HG03439 (cell line): ENCODE data around the gene NEDD4L.
"Not testable (repeated sequence)": the region's sequence is repeated elsewhere in the genome, so short reads cannot be mapped to it uniquely, and the experiment has no call there.

Source experiments
- ATAC-seq: cut with Tn5 transposase; IDR thresholded peaks from one replicate; pipeline ENCODE4 v1.9.1; 2021; ENCODE audit warnings: mild to moderate bottlenecking, moderate library complexity; ENCODE audit not compliant: unreplicated experiment

Gene NEDD4L

DNA sequence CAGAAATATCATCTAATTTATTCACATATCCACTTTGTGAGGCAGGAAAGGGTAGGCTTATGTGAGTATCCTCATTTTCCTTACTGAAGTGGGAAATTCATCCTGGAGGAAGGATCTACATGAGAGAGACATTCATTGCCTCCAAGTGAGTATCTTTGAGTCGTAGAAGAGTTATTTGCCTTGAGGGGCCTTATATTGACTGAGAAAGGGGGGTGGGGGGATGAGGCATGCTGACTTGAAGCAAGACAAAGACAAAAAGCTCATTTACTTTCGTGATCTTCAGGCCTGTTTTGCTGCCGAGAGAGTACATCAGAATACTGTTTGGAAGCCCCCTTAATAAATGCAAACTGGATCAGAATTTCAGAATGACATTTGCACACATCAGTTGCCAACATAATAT lies 17.6 kb upstream of the NEDD4L start:
- no peak for ATAC-seq

DNA sequence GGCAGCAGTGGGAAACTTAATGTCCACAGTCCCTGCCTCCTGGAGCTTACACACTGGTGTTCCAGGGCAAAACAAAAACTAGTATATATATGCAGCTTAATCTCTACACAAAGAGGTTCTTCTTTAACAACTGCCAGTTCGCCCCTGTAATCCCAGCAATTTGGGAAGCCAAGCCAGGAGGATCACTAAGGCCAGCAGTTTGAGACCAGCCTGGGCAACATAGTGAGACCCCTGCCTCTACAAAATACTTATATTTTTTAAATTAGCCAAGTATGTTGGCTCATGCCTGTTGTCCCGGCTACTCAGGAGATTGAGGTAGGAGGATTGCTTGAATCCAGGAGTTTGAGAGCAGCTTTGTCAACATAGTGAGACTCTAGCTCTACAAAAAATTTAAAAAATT lies 17.2 kb upstream of the NEDD4L start:
- no peak for ATAC-seq

- ATAC-seq: no peak
These were observed 16.7 kb upstream of the NEDD4L start for GRCh38 chr18:58027341-58027740.

GRCh38 chr18:58028109-58028784 lies 15.8 kb upstream of the NEDD4L start:
- no peak for ATAC-seq

DNA sequence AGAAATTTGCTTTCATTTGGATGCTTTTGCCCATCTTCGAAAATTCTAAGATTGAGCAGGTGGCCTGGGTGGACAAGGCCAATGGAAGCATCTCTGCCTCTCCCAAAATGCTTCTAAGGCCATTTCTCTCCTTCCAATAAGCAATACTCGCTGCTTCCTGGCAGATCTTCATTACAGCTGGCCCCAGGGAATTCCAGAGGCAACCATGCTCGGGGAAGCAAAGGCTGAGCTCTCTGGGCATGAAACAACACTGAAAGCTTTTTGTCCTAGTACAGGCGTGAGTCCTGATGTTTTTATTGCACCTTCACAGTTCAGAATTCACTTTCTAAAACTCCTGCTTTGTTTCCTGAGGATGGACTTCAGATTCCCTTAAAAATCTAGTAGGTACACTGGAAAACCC lies 11.8 kb upstream of the NEDD4L start:
- ATAC-seq: no peak

GRCh38 chr18:58033216-58033615 lies 10.8 kb upstream of the NEDD4L start:
- no peak for ATAC-seq

DNA sequence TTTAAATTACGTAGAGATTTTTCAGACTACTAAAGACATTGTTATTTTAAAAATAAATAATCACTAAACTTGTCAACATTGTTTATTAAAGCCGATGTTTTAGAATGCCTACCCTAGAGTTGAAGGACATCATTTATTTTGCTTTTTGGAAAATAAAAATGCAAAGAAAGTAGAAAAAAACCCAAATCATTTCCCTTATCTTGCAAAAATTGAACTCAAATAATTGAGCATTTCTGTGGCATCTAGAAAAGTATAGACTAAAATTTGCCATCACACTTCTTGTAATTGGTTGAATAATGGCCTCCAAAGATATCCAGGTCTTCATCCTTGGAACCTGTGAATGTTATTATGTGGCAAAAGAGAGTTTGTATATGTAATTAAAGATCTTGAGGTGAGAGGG lies 9.7 kb upstream of the NEDD4L start:
- no peak for ATAC-seq

GRCh38 chr18:58037163-58037562 lies 6.9 kb upstream of the NEDD4L start:
- ATAC-seq: no peak

- ATAC-seq: no peak
These were observed 6.0 kb upstream of the NEDD4L start for GRCh38 chr18:58038063-58038462.

DNA sequence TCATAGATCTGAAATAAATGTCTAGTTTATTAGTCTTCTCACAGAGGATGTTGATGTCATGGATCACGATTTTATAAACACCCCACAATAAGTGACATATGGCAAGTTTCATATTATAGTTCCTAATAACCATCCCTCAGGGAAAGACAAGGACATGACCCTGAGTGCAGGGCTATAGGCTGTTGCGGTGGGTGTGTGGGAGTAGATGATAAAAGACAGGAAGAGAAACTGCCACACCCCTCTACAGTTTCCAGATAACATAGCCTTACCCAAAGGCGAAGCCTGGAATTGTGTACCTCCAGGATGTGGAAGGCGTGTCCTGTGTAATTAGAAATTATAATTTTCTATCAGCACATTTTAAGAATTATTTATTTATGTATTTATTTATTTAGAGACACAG lies 2.4 kb upstream of the NEDD4L start:
- ATAC-seq: no peak

GRCh38 chr18:58042826-58043490 lies 1.1 kb upstream of the NEDD4L start:
- ATAC-seq: no peak

DNA sequence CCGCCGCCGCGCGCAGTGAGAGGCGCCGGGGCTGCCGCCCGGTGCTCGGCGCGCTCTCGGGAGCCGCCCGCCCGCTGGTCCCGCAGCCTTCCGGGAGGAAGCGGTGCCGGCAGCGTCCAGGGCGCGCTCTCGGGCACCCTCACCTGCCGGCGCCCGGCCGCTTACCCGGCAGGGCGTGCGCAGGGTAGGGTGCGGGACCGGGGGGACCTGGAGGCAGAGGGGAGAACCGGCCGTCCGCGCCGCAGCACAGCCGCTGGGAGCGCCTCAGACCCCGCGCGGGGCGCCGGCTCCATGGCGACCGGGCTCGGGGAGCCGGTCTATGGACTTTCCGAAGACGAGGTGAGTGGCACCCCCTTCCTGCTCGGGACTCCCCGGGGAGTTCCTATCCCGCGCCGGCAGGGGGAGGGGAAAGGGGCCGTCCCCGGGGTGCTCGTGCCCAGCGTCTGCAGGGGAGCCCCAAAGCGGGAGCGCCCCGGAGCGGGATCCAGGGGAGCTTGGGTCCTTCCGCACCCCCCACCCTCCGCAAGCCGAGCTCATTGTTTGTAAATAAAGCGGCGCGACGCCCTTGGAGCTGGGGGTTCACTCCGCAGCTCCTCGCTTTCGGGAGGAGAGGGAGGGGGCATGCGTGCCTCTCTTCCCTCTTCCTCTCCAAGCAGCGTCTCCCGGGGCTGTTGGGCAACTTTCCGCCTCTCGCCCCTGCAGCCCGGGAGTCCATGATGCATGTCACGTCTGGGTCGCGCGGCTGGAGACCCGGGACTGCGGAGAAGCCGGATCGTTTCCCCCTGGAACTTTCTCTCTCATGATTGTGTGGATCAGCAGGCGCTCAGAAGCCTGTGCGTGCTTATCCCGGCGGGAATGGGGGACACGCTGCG lies 580 bp downstream of the NEDD4L start:
- ATAC-seq: peak; percentile 39

DNA sequence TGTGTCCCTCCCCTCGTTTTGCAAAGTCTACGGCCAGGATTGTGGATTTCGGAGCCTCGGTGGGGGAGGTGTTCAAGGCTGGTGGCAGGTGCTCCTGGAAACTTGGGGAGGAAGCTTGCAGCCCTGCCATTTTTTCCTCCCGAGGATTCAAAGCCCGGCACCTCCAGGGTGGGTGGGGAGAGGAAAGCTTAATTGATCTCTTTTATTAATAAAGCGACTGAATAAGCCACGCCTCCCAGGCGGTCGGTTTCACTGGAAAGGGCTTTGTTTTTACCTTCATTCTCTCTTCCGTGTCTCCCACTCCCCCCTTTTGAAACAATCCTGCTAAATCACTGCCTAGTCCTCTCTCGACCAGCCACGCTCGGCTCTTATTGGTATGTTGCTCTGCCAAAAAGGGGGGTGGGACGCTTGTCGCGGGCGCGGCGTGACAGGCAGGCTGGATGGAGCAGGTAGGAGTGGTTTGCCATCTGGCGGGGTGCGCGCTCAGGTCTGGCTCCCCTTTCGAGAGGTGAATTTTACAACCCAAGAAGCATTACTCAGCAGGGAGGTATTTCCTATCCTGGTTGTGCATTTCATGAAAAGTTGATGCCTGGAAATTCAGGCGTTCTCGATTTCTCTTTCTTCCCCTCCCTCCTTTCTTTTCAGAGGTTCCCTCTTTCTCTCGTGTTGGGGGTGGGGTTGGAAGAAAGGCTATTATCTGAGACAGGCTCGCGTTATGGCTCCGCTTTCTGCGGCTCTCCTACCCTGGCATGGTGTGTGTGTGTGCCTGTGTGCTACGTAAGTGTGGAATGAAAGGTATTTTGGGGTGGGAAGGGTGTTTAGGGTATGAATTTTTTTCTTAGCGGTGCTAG lies 1.4 kb downstream of the NEDD4L start:
- no peak for ATAC-seq

GRCh38 chr18:58046093-58046793 lies 2.2 kb downstream of the NEDD4L start:
- no peak for ATAC-seq

GRCh38 chr18:58046794-58047555 lies 2.9 kb downstream of the NEDD4L start:
- no peak for ATAC-seq

DNA sequence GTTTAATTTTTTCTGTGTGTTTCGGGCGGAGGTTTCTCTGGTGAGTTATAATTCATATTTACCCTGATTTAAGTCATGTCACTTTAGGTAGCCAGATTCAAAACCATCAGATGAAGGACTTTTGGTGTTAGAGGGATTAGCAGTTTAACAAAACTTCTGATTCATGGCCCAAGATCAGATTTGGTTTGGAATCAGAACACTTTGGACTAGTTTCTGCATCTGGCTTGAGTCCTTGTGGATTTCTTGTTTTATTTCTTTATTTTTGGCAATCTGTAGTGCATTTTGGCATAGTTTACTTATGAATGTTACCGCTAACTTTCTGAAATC lies 3.5 kb downstream of the NEDD4L start:
- no peak for ATAC-seq

DNA sequence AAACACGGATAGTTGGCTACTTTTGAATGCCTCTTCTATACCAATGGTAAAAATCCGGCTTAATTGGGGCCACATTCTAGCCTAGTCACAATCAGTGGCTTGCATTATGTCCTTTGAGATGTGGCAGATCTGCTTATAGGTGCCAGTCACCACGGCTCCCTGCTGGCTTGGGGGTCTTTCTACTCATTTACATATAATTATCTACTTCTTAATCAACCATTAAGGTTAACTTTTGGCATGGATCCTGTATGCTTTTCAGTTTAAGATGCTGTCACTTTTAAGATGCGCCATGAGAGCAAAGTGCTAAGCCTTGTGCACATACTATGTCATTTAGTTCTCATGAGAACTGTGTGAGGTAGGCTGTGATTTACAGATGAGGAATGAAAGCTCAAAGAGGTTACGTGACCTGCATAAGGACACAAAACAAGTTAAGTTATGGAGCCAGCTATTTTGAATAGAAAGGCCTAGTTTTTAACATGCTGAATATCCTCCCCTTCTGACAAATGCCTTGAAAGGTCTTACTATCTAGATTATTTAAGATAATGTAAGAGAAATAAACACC lies 4.1 kb downstream of the NEDD4L start:
- ATAC-seq: no peak

- ATAC-seq: no peak
These were observed 5.1 kb downstream of the NEDD4L start for GRCh38 chr18:58049000-58049688.

- ATAC-seq: not testable (repeated sequence)
These were observed 6.9 kb downstream of the NEDD4L start for GRCh38 chr18:58050963-58051362.
